NCI-H2029 treated with DMSO at 0.1 percent for 48 hours (cell line): Measurements from ENCODE around the gene INPP5B.
"Not testable (repeated sequence)": the region's sequence is repeated elsewhere in the genome, so short reads cannot be mapped to it uniquely, and the experiment has no call there.

ENCODE experiments used
- DNase-seq: peaks from one replicate; lab custom pipeline; 2025; lab: John Stamatoyannopoulos, UW

The INPP5B gene

GRCh38 chr1:37948166-37948565, 1.3 kb upstream of the INPP5B start:
- no peak for DNase-seq

GRCh38 chr1:37947364-37947763, 511 bp upstream of the INPP5B start:
- DNase-seq: no peak

- DNase-seq: no peak
Measured at GRCh38 chr1:37945743-37946702, 830 bp downstream of the INPP5B start.

- DNase-seq: no peak
Measured at GRCh38 chr1:37945251-37945650, 1.6 kb downstream of the INPP5B start.

GRCh38 chr1:37944816-37945215, 2.0 kb downstream of the INPP5B start:
- no peak for DNase-seq

- no peak for DNase-seq
Measured at GRCh38 chr1:37944086-37944763, 2.6 kb downstream of the INPP5B start.

- peak; percentile 100 for DNase-seq
Measured at GRCh38 chr1:37940299-37940947, 6.4 kb downstream of the INPP5B start.

GRCh38 chr1:37936760-37937159, 10.1 kb downstream of the INPP5B start:
- DNase-seq: not testable (repeated sequence)

- DNase-seq: peak; percentile 68
Measured at GRCh38 chr1:37932759-37933158, 14.1 kb downstream of the INPP5B start.

- peak; percentile 100 for DNase-seq
Measured at GRCh38 chr1:37931361-37932158, 15.3 kb downstream of the INPP5B start.

- DNase-seq: no peak
Measured at GRCh38 chr1:37931102-37931360, 15.8 kb downstream of the INPP5B start.

GRCh38 chr1:37930246-37931101, 16.4 kb downstream of the INPP5B start:
- peak; percentile 99 for DNase-seq

- no peak for DNase-seq
Measured at GRCh38 chr1:37926038-37926924, 20.6 kb downstream of the INPP5B start.

- DNase-seq: no peak
Measured at GRCh38 chr1:37925316-37925715, 21.5 kb downstream of the INPP5B start.

- DNase-seq: no peak
Measured at GRCh38 chr1:37923551-37923889, 23.3 kb downstream of the INPP5B start.

GRCh38 chr1:37922767-37923550, 23.9 kb downstream of the INPP5B start:
- no peak for DNase-seq

- no peak for DNase-seq
Measured at GRCh38 chr1:37919277-37919676, 27.6 kb downstream of the INPP5B start.

GRCh38 chr1:37915476-37916093, 31.3 kb downstream of the INPP5B start:
- DNase-seq: no peak
